HG03025 (cell line): ENCODE data around the gene NPFFR1.

ENCODE experiments used
- ATAC-seq: cut with Tn5 transposase; IDR thresholded peaks from one replicate; pipeline ENCODE4 v1.9.1; 2021; ENCODE audit warnings: mild to moderate bottlenecking, moderate library complexity; ENCODE audit not compliant: unreplicated experiment, low FRiP score

Gene NPFFR1

DNA sequence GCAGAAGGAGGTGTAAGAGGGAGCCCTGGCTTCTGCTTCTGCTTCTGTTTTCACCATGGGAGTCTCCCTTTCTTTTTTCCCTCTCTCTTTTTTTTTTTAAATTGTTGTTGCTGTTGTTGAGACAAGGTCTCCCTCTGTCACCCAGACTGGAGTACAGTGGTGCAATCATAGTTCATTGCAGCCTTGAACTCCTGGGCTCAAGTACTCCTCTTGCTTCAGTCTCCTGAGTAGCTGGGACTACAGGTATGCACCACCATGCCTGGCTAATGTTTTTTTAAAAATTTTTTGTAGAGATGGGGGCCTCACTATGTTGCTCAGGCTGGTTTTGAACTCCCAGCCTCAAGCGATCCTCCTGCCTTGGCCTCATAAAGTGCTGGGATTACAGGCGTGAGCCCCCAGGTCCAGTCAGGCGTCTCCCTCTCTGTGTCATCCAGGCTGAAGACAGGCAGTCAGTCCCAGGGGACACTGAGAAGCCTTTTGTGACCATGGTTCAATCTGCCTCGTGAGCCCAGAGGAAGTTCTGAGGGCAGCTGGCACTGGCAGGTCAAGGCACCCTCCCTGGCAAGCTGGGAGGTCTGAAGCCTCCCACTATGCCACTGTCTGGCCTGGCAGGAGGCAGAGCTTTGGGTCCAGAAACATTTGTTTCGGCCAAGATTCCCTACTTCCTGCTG is 33.6 kb upstream of the NPFFR1 start:
- no peak for ATAC-seq

DNA sequence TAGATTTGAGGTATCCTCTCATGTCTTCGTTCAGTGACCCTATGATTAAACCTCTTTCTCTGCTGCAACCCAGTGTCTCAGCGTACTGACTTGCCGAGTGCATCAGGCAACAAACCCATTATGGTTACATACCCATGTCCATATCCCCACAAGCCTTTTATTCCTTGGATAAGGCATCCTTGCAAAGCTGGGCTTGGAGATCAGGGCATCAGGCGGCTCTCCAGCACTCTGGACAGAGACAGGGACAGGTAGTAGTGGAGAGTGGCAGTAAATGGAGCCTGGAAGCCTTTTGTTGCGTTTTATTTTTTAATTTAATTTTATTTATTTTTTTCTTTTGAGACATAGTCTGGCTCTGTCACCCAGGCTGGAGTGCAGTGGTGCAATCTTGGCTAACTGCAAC is 32.0 kb upstream of the NPFFR1 start:
- ATAC-seq = no peak

DNA sequence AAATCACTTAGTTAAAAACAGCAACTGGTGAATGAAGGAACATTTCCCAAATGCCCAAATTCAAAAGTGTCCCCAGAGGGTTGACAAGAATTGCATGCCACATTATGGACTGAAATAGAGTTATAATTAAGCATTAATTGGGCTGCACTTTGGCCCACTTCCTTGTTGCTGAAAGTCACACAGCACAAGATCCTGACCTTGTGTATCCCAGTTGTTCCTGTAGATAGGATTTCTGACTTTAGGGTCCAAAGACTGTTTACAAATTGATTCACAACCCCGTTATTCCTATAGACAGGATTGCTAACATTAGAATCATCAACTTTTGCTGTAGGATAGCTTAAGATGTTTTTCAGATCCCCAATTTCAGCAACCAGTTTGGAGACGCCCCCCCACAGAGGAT is 31.5 kb upstream of the NPFFR1 start:
- no peak for ATAC-seq

DNA sequence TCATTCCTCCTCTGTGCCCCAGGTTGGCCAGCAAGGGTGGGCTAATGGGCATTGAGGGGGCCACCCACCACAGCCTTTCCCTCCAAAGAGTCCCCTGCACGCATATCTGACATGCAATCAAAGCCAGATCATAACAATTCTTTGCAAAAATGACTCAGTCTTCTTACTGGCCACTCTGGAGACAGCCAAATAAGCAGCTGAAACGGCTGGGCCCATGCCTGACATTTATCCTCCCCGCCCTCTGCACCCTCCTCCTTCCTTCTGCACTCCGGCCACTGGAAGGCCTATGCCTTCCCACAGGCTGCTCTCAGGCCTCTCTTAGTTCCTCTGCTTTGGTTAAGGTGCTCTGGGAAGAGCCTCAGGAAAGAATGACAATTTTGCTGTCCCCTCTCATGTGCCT is 29.2 kb upstream of the NPFFR1 start:
- no peak for ATAC-seq

GRCh38 chr10:70312249-70312648 is 28.4 kb upstream of the NPFFR1 start:
- ATAC-seq = no peak

DNA sequence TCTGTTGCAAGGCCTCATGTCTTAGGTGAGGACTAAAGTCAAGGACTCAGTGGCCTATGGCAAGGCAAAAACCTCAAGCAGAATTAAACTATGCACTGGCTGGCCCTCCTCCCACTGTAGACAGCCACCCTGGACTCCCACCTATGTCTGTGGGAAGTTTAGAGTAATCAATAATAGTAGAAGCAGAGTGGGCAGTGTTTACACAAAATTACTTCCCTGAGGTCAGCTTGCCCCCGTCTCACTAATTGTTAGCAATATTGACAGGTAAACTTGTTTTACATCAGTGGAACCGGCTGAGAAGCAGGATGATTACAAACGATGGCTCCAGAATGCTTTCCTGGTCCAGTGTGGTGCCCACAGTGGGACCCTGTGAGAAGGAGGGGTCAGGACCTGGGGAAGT is 27.9 kb upstream of the NPFFR1 start:
- ATAC-seq = no peak

- ATAC-seq = no peak
These were observed 25.9 kb upstream of the NPFFR1 start for GRCh38 chr10:70309661-70310060.

GRCh38 chr10:70308121-70309060 is 24.6 kb upstream of the NPFFR1 start:
- no peak for ATAC-seq

DNA sequence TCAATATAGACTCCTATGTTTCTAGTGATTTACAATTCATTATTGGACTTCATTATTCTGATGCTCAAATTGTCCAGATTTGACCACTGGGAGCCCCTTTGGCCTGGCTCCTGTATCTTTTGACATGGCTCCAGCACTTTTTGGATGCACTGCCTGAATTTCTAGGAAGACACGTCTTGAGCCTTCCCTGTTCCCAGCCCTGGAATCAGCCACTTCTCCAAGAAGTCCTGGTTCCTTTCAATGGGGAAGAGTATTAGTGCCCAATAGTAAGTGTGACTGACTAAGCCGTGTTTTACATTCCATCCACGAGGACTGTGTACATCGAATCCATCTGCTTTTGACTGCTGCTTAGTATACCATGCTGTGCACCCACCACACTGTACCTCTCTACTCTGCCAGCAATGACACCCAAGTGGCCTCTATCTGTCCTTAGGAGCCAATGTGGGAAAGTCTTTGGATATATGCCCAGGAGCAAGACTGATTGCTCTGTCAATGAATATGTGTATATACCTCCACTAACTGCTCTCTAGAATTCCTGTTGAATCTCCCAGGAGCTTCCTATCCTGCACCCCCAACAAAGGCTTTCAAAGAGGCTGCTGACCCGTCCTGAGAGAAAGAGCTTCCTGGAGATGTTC is 23.2 kb upstream of the NPFFR1 start:
- ATAC-seq = no peak

DNA sequence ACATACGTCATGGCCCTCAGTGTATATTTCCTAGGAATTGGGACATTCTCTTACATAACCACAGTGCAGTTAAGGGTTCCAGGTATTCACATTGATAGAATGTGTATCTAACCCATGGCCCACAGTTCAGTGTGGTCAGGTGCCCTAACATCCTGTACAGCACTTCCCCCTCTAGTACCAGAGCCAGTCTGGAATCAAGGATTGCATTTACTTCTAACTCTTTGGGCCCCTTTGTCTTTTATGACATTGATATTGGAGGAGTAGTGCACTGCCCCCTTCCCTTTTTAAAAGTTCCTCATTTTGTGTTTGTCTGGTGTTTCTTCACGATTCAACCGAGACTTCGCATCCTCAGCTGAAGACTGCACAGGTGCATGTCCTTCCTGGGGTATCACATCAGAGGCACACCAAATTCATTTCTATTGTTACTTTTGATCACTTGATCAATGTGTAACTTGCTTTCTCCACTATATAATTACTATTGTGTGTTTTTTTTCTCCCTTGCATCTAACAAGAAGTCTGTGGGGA is 22.4 kb upstream of the NPFFR1 start:
- no peak for ATAC-seq

DNA sequence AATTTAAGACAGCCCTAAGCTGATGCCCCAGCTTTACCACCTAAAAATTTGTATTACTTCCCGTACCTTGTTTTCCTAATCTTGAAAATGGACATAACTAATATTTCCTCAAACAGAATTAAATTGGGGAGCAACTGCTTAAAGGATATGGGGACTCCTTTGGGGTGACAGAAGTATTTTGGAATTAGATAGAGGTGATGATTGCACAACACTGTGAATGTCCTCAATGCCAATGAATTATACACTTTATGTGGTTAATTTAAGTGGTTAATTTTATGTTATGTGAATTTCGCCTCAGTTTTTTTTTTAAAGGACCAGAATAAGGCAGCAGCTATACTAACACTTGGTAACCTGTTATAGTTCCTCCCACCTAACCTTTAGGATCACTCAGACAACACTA is 19.9 kb upstream of the NPFFR1 start:
- ATAC-seq = no peak

GRCh38 chr10:70302292-70302691 is 18.5 kb upstream of the NPFFR1 start:
- no peak for ATAC-seq

DNA sequence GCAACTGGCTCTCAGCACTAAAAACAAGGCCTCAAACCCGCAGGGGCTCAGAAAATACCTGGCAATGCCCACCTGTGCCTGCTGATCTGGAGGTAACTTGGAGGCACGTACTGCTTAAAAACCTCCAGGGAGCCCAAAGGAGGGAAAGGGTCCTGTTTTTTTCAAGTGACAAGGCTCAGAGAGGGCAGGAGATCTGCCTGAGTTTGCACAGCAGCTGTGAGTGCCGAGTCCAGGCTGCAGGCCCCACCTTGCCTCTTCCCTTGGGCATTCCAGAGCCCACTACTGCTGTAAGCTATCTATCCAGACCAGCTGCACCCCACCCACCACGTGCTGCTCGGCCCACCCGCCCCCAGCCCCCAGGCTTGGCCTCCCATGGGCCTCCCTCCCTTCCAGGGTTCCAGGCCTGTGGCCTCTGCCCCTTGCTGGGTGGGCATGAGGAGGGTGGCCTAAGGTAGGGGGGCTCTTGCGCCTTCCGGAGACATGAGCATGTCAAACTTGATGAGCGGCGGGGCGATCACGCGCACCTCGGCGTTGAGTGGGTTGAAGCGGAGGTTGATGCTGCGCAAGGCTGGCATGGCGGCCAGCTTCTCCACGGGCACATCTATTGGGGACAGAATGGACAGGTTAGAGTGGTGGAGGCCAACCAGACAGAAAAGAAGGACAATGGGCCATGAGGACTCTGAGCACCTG is 17.2 kb upstream of the NPFFR1 start:
- no peak for ATAC-seq

- no peak for ATAC-seq
These were observed 16.7 kb upstream of the NPFFR1 start for GRCh38 chr10:70300461-70300860.

- no peak for ATAC-seq
These were observed 16.1 kb upstream of the NPFFR1 start for GRCh38 chr10:70299876-70300275.

- no peak for ATAC-seq
These were observed 14.6 kb upstream of the NPFFR1 start for GRCh38 chr10:70298393-70298792.

- ATAC-seq = no peak
These were observed 13.4 kb upstream of the NPFFR1 start for GRCh38 chr10:70297224-70297623.

GRCh38 chr10:70296406-70296899 is 12.6 kb upstream of the NPFFR1 start:
- no peak for ATAC-seq

DNA sequence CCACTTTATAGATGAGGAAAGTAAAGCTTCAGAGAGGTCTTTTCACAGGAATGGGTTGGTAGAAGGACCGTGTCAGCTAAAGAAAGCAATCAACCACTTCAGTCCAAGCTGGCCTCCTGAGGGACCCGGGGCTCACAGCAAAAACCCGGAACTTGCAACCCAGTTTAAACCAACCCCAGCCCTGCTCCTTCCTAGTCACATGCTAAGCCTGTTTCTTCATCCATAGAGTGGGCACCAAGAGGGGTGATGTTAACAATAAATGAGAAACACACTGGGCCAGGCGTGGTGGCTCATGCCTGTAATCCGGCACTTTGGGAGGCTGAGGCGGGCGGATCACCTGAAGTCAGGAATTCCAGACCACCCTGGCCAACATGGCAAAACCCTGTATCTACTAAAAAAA is 12.1 kb upstream of the NPFFR1 start:
- ATAC-seq = no peak

- no peak for ATAC-seq
These were observed 11.5 kb upstream of the NPFFR1 start for GRCh38 chr10:70295321-70295720.
